IPS-11a (cell line): ENCODE data around the gene SLC38A11.
"Not testable (repeated sequence)": the region's sequence is repeated elsewhere in the genome, so short reads cannot be mapped to it uniquely, and the experiment has no call there.

Source experiments
- H3K4me3 ChIP-seq: one replicate; pipeline ENCODE4 v1.5.1; 2013; ENCODE audit warnings: low read depth, low read length, control low read depth

Gene SLC38A11

GRCh38 chr2:164881524-164881923, 73.8 kb downstream of the SLC38A11 start:
- no peak overlapping the region for H3K4me3 ChIP-seq

DNA sequence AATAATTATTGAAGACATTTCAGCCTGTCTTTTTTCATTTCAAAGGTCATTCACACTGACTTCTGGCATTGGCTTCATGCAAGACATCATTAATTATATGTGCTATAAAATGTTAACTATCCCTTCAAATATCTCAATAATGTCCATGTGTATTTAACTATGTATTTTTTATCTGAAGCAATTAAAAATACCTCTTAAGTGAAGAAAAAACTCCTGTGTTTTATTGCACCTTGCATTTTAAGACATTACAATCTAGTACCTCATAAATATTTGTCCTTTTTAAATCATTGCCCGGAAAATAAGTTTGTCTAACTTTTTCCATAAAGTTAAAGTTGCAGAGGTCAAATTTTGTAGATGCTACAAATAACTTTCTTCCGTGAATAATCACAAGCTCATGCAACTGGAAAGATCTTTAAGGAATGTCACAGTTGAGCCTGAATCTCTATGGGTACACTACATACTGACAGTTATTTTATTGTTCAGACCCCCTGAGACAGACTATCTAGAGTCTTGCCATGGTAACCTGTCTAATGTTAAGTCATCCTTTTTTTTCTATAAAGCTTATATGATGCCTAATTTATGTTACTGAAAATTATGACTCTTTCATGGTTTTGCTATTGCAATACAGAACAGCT, 75.3 kb downstream of the SLC38A11 start:
- H3K4me3 ChIP-seq: no peak overlapping the region

- H3K4me3 ChIP-seq: no peak overlapping the region
These were observed 77.4 kb downstream of the SLC38A11 start for GRCh38 chr2:164877927-164878326.

GRCh38 chr2:164877169-164877568, 78.2 kb downstream of the SLC38A11 start:
- no peak overlapping the region for H3K4me3 ChIP-seq

DNA sequence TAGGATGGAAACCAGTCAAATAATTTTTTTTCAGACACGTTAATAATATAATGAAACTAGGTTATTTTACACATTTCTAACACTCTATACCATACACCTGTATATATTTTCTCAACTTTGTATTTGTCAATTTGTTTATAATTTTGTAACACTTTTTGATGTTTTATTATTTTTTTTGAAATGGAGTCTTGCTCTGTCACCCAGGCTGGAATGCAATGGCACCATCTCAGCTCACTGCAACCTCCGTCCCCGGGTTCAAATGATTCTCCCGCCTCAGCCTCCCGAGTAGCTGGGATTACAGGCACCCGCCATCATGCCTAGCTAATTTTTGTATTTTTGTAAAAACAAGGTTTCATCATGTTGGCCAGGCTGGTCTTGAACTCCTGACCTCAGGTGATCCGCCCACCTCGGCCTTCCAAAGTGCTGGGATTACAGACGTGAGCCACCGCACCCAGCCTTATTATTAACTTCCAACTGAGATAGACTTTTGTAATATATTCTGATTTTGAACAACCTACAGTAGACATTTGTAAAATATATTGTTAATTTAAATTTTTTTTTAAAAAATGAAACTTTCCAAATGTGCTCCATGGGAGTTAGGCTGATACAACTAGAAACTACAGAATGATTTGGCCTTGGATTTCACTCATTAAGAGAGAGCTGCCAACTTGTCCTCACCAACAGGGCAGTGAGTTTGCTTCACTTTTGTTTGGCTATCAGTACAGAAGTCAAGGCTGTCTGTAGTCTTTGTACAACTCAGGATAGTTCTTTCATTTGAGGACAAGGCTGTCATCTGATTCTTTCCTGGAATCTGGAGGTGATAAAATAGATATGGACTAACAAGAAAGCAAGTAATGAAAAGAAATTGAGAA, 79.8 kb downstream of the SLC38A11 start:
- H3K4me3 ChIP-seq: no peak overlapping the region

DNA sequence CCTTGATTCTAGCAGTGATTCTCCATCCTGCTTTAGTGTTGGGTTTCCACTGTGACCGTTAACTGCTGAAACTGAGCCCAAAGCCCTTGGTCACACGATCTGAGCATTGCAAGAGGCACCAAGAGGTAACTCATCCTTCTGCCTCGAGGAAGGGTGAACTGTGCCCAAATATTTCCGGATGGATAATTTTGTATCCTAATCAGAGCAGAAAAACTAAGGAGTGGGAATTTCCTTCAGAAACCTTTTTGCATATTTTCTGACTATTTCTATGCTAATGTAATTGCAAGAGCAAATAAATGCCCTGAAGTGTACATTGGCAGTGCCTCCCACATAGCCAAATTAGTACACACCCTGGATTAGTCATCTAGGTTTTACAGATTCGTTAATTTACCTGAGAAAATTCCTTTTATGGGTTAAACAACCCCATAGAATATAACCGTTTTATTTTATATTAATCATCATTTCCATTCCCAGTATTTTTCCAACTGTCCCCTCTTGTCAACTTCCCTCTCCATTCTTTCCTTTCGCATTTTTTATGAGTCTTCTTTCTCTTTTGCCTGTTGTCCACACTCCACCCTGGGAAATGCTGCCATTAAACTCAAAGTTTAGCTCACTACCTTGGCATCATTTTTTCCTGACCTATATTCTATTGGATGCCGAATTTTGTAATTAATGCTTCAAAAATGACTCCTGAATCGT, 82.0 kb downstream of the SLC38A11 start:
- no peak overlapping the region for H3K4me3 ChIP-seq

DNA sequence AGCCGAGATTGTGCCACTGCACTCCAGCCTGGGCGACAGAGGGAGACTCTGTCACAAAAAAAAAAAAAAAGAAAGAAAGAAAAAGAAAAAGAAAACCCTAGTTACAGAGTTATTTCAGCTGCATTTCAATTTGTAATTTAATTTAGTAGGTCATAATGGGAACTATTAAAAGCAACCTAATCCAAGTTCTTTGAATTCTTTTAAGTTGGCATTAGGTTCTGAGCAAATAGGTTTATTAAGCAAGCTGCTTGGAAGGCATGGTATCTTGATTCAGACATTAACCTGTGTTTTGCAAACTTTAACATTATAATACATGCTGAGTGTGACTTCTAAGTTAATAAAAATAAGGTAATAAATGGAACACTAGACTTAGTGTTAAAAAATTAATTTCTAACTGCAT, 83.9 kb downstream of the SLC38A11 start:
- H3K4me3 ChIP-seq: no peak overlapping the region

DNA sequence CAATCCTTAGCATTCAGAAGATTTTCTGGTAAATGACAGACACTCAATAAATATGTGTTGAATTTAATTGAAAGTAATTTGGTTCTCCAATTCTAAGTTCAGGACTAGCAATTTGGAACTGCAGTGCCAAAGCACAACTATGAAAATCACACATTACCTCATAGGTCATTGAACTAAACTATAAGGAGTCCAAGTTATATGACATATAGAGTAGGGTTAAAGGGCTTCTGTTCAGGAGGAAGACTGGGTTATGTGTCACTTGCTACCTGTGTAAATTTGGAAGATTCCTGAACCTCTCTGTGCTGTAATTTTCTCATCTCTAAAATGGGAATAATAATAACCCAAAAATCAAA, 85.9 kb downstream of the SLC38A11 start:
- H3K4me3 ChIP-seq: no peak overlapping the region

GRCh38 chr2:164868563-164869419, 86.5 kb downstream of the SLC38A11 start:
- H3K4me3 ChIP-seq: no peak overlapping the region

- H3K4me3 ChIP-seq: no peak overlapping the region
These were observed 87.4 kb downstream of the SLC38A11 start for GRCh38 chr2:164867779-164868397.

- H3K4me3 ChIP-seq: not testable (repeated sequence)
These were observed 88.9 kb downstream of the SLC38A11 start for GRCh38 chr2:164866381-164866780.

DNA sequence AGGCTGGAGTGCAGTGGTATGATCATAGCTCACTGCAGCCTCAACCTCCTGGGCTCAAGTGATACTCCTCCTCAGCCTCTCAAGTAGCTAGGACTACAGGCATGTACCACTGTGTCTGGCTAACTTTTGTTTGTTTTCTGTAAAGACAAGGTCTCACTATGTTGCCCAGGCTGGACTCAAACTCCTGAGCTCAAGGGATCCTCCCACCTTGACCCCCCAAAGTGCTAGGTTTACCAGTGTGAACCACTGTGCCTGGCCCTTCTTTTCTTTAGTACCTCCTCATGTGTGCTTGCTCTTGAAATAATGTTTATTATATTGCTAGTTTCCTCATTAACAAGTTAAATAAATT, 94.7 kb downstream of the SLC38A11 start:
- H3K4me3 ChIP-seq: no peak overlapping the region

DNA sequence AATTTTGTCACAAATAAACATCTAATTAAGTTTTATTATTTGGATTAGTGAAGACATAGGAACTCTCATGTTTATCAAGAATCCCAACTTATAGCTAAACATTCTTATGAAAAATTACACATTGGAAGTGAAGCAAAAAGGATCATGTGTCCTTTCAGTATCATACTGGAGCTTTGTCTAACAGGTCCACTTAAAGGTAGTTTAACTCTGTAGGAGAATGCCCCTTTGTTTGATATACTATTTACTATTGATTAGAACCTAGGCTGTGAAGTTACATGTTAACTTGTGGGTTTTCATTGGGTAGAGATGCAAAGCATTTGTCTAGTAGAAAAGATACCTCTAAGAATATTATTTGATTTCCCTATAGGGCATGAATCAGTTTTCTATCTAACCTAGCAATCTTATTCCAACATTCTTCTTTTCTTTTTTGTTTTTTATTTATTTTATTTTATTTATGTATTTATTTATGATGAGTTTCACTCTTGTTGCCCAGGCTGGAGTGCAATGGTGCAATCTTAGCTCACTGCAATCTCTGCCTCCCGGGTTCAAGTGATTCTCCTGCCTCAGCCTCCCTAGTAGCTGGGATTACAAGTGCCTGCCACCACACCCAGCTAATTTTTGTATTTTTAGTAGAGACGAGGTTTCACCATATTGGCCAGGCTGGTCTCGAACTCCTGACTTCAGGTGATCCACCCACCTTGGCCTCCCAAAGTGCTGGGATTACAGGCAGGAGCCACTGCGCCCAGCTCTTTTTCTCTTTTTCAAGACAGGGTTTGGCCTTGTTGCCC, 95.2 kb downstream of the SLC38A11 start:
- H3K4me3 ChIP-seq: not testable (repeated sequence)

GRCh38 chr2:164859251-164859818, 96.0 kb downstream of the SLC38A11 start:
- no peak overlapping the region for H3K4me3 ChIP-seq

DNA sequence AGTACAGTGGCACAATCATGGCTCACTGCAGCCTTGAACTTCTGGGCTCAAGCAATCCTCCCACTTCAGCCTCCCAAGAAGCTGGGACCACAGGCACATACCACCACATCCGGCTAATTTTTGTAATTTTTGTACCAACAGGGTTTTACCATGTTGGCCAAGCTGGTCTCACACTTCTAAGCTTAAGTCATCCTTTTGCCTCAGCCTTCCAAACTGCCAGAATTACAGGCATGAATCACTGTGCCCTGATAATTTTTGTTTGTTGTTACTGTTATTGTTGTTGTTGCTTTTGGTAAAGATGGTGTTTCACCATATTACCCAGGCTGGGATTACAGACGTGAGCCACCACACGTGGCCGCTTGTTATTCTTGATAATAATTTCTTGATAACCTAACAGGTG, 103.2 kb downstream of the SLC38A11 start:
- H3K4me3 ChIP-seq: no peak overlapping the region

DNA sequence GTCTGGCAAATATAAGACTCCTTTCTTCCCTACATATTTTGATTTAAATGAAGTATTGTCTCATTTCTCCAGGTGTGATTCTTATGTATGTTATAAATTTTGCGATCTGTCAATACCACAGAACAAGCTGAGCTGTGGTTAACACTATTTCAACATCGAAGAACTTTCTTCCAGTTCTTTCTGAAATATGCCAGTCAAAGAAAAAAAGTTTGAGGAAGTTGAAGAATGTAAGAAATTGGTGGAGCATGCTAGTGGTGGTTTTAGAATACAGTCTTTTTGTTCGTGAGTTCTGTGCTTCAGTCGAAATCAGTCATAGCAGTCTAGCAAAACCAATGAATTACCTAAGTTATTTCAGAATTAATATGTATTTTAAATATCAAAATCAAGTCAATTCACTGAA, 105.1 kb downstream of the SLC38A11 start:
- no peak overlapping the region for H3K4me3 ChIP-seq

GRCh38 chr2:164849506-164849905, 105.8 kb downstream of the SLC38A11 start:
- H3K4me3 ChIP-seq: no peak overlapping the region

GRCh38 chr2:164847981-164848741, 107.2 kb downstream of the SLC38A11 start:
- no peak overlapping the region for H3K4me3 ChIP-seq

DNA sequence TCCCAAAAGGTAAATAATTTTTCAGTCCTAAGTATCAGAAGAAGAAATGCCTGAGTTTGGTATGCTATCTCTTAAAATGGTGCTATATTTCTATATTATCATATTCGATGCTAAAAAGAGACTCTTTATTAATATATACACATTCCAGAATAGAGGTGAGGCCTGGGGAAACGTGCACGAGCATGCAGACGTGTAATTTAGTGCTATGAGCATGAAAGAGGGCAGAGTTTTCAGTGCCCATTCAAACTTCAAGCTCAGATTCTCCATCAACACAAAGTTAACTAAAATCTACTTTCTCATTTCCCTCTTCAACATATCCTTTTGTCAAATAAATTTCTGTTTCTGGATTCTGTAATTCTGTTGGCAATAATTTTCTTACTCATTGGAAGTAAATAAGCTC, 108.0 kb downstream of the SLC38A11 start:
- no peak overlapping the region for H3K4me3 ChIP-seq
